HepG2 (cell line): ENCODE data around the gene BTBD19.

Experiments
- EZH2 ChIP-seq: conservative IDR thresholded peaks from 2 replicates; pipeline ENCODE4 v1.6.1; 2012; ENCODE audit warnings: mild to moderate bottlenecking, low read depth, low read length, moderate library complexity
- HOXA7 ChIP-seq: sonication (generic); formaldehyde crosslinking; IDR thresholded peaks from 2 replicates; pipeline ENCODE4 v1.8.1; 2022; ENCODE audit warnings: mild to moderate bottlenecking, missing genetic modification reagents, moderate library complexity
- MXI1 ChIP-seq: IDR thresholded peaks from 3 replicates; pipeline ENCODE4 v1.6.1; 2012; ENCODE audit warnings: low read depth, low read length, inconsistent platforms, borderline replicate concordance
- ZNF674 ChIP-seq: sonication (generic); formaldehyde crosslinking; IDR thresholded peaks from 2 replicates; pipeline ENCODE4 v1.5.0; 2020; ENCODE audit warnings: low read depth, mild to moderate bottlenecking, missing genetic modification reagents
- TF ChIP-seq, protein P1 (sequence below): sonication (generic); formaldehyde crosslinking; IDR thresholded peaks from 2 replicates; pipeline ENCODE4; 2020; ENCODE audit warnings: missing genetic modification reagents, mild to moderate bottlenecking, borderline replicate concordance
- TF ChIP-seq, protein P2 (sequence below): sonication (generic); formaldehyde crosslinking; IDR thresholded peaks from 2 replicates; pipeline ENCODE4 v1.4.0; 2020; ENCODE audit warnings: missing genetic modification reagents, mild to moderate bottlenecking, borderline replicate concordance
- TF ChIP-seq, protein P3 (sequence below), 2 experiments: IDR thresholded peaks; 2 replicates each; pipeline ENCODE4 v1.6.1; 2011 to 2012; ENCODE audit warnings: low read length in 2 of 2, borderline replicate concordance in 1 of 2, low read depth in 1 of 2, mild to moderate bottlenecking in 1 of 2, moderate library complexity in 1 of 2
- TF ChIP-seq, protein P4 (sequence below): sonication (generic); formaldehyde crosslinking; IDR thresholded peaks from 2 replicates; pipeline ENCODE4 v1.5.0; 2020; ENCODE audit warnings: mild to moderate bottlenecking, missing genetic modification reagents, moderate library complexity
- TF ChIP-seq, protein P5 (sequence below): sonication (generic); formaldehyde crosslinking; IDR thresholded peaks from 2 replicates; pipeline ENCODE4 v1.8.0; 2022; ENCODE audit warnings: missing genetic modification reagents, mild to moderate bottlenecking, inconsistent platforms, borderline replicate concordance
- TF ChIP-seq, protein P6 (sequence below): conservative IDR thresholded peaks from 2 replicates; pipeline ENCODE4 v1.6.1; 2018; ENCODE audit warnings: missing genetic modification reagents

DNA sequence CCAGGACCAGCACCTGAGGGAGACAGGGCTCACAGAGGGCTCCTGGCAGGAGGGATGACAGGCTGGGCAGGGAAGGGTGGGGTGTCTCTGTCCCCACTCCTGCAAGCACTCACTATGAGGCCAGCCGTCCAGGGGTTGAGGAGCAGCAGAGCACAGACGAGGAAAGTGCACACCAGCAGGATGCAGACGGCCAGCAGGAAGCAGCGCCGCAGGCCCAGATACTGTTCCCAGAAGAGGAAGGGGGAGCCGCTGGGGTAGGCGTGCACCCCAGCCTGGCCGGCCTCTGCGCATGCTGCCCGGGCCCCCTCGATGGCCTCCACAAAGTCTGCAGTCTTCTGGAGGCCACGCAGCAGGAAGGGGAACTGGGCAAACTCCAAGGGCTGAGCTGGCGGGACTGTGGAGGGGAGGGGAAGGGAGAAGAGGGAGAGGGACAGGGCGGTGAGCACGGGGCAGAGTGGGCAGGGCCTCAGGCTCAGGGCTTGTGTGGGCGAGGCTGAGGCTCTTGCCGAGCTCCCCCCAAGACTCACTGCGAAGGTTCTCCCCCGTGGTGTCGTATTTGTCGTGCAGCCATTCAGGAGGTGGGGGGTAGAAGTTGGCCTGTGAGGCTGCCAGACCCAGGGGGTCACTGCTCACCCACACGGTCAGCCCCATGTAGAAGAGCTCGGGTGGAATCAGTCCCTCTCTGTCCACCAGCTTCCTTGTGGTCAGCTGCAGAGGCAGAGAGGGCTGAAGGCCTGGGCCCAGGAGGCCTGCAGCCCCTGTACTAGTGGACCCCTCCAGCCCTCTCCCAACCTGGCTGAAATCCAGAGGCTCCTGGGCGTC lies 18.3 kb downstream of the BTBD19 start:
- TF ChIP-seq HOXA7 (CRISPR knock-in tag) = no peak
- no peak for TF ChIP-seq ZNF674 (CRISPR knock-in tag)
- TF ChIP-seq, protein P1, sequence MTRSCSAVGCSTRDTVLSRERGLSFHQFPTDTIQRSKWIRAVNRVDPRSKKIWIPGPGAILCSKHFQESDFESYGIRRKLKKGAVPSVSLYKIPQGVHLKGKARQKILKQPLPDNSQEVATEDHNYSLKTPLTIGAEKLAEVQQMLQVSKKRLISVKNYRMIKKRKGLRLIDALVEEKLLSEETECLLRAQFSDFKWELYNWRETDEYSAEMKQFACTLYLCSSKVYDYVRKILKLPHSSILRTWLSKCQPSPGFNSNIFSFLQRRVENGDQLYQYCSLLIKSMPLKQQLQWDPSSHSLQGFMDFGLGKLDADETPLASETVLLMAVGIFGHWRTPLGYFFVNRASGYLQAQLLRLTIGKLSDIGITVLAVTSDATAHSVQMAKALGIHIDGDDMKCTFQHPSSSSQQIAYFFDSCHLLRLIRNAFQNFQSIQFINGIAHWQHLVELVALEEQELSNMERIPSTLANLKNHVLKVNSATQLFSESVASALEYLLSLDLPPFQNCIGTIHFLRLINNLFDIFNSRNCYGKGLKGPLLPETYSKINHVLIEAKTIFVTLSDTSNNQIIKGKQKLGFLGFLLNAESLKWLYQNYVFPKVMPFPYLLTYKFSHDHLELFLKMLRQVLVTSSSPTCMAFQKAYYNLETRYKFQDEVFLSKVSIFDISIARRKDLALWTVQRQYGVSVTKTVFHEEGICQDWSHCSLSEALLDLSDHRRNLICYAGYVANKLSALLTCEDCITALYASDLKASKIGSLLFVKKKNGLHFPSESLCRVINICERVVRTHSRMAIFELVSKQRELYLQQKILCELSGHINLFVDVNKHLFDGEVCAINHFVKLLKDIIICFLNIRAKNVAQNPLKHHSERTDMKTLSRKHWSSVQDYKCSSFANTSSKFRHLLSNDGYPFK (CRISPR knock-in tag) = peak; percentile 65; the same call in 1 of the 2 replicates
- no peak for TF ChIP-seq EZH2
- TF ChIP-seq, protein P2, sequence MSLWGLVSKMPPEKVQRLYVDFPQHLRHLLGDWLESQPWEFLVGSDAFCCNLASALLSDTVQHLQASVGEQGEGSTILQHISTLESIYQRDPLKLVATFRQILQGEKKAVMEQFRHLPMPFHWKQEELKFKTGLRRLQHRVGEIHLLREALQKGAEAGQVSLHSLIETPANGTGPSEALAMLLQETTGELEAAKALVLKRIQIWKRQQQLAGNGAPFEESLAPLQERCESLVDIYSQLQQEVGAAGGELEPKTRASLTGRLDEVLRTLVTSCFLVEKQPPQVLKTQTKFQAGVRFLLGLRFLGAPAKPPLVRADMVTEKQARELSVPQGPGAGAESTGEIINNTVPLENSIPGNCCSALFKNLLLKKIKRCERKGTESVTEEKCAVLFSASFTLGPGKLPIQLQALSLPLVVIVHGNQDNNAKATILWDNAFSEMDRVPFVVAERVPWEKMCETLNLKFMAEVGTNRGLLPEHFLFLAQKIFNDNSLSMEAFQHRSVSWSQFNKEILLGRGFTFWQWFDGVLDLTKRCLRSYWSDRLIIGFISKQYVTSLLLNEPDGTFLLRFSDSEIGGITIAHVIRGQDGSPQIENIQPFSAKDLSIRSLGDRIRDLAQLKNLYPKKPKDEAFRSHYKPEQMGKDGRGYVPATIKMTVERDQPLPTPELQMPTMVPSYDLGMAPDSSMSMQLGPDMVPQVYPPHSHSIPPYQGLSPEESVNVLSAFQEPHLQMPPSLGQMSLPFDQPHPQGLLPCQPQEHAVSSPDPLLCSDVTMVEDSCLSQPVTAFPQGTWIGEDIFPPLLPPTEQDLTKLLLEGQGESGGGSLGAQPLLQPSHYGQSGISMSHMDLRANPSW (CRISPR knock-in tag) = peak; percentile 43; the same call in 1 of the 2 replicates
- TF ChIP-seq, protein P3, sequence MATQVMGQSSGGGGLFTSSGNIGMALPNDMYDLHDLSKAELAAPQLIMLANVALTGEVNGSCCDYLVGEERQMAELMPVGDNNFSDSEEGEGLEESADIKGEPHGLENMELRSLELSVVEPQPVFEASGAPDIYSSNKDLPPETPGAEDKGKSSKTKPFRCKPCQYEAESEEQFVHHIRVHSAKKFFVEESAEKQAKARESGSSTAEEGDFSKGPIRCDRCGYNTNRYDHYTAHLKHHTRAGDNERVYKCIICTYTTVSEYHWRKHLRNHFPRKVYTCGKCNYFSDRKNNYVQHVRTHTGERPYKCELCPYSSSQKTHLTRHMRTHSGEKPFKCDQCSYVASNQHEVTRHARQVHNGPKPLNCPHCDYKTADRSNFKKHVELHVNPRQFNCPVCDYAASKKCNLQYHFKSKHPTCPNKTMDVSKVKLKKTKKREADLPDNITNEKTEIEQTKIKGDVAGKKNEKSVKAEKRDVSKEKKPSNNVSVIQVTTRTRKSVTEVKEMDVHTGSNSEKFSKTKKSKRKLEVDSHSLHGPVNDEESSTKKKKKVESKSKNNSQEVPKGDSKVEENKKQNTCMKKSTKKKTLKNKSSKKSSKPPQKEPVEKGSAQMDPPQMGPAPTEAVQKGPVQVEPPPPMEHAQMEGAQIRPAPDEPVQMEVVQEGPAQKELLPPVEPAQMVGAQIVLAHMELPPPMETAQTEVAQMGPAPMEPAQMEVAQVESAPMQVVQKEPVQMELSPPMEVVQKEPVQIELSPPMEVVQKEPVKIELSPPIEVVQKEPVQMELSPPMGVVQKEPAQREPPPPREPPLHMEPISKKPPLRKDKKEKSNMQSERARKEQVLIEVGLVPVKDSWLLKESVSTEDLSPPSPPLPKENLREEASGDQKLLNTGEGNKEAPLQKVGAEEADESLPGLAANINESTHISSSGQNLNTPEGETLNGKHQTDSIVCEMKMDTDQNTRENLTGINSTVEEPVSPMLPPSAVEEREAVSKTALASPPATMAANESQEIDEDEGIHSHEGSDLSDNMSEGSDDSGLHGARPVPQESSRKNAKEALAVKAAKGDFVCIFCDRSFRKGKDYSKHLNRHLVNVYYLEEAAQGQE (IDR thresholded peaks at IDR 0.05; ENCODE audit: borderline replicate concordance in 1 of 2, low read depth in 1 of 2, low read length in 2 of 2) = no peak; a peak in 1 of 4 replicates
- TF ChIP-seq, protein P4, sequence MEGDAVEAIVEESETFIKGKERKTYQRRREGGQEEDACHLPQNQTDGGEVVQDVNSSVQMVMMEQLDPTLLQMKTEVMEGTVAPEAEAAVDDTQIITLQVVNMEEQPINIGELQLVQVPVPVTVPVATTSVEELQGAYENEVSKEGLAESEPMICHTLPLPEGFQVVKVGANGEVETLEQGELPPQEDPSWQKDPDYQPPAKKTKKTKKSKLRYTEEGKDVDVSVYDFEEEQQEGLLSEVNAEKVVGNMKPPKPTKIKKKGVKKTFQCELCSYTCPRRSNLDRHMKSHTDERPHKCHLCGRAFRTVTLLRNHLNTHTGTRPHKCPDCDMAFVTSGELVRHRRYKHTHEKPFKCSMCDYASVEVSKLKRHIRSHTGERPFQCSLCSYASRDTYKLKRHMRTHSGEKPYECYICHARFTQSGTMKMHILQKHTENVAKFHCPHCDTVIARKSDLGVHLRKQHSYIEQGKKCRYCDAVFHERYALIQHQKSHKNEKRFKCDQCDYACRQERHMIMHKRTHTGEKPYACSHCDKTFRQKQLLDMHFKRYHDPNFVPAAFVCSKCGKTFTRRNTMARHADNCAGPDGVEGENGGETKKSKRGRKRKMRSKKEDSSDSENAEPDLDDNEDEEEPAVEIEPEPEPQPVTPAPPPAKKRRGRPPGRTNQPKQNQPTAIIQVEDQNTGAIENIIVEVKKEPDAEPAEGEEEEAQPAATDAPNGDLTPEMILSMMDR = no peak; the same call in 1 of the 2 replicates
- TF ChIP-seq MXI1 = no peak; the same call in 2 of the 3 replicates
- TF ChIP-seq, protein P5, sequence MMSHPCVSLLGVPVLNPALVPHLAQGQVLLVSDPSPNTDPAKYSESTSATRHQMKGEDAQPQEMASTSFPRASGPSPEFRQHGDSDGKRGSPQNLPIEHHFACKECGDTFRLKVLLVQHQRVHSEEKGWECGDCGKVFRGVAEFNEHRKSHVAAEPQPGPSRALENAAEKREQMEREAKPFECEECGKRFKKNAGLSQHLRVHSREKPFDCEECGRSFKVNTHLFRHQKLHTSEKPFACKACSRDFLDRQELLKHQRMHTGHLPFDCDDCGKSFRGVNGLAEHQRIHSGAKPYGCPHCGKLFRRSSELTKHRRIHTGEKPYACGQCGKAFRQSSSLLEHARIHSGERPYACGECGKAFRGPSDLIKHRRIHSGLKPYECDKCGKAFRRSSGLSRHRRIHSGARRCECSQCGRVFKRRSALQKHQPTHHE (CRISPR knock-in tag) = no peak
- TF ChIP-seq, protein P6, sequence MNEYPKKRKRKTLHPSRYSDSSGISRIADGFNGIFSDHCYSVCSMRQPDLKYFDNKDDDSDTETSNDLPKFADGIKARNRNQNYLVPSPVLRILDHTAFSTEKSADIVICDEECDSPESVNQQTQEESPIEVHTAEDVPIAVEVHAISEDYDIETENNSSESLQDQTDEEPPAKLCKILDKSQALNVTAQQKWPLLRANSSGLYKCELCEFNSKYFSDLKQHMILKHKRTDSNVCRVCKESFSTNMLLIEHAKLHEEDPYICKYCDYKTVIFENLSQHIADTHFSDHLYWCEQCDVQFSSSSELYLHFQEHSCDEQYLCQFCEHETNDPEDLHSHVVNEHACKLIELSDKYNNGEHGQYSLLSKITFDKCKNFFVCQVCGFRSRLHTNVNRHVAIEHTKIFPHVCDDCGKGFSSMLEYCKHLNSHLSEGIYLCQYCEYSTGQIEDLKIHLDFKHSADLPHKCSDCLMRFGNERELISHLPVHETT (CRISPR knock-in tag) = no peak; the same call in 1 of the 2 replicates
